K562 (cell line): ENCODE results near the gene KHDC1. TPM values are rescaled to one million over a fixed set of nuclear protein-coding genes. Genes with fewer than 3 reads are reported as not detected.

Experiments
- ATAC-seq: fragments of 200-7000 bp; cut with Tn5 transposase; 3 replicates; pipeline ENCODE4 v1.9.1; 2020; ENCODE audit warnings: moderate library complexity
- BruUV-seq: library from RNA; stranded (reverse); fragments of 400-500 nt; replicated peaks from 2 replicates; lab custom pipeline; 2021; lab: Mats Ljungman, UMichigan
- CTCF ChIA-PET: fragments of 300-600 bp; formaldehyde crosslinking; extraction: SDS; loops from one replicate; lab custom pipeline; 2021; ENCODE audit warnings: low intra/inter-chr PET ratio; lab: Yijun Ruan, JAX
- POLR2A ChIA-PET: fragments of 300-600, 350-650 bp; sonication (Branson Sonifier 250); formaldehyde crosslinking; extraction: SDS; loops from one replicate; lab custom pipeline; 2021; ENCODE audit warnings: antibody characterized with exemption, inconsistent platforms; lab: Yijun Ruan, JAX
- DNase-seq, 4 experiments: peaks; one replicate each; pipeline versions ENCODE4 v3.0.0 to v3.0.0-alpha.2; 2011 to 2018; ENCODE audit warnings: low spot score in 3 of 4, mixed read lengths in 3 of 4; ENCODE audit errors: extremely low read depth in 1 of 4
- FAIRE-seq: peaks from 2 replicates; lab custom pipeline; 2011; peaks lifted over from hg19 to GRCh38; lab: Jason Lieb, UNC
- H2AFZ ChIP-seq: 2 replicates; pipeline ENCODE4 v1.6.0; 2011; ENCODE audit warnings: low read depth, low read length, control low read depth, inconsistent platforms
- H3K27ac ChIP-seq: fragments of 200-600 bp; 3 replicates; pipeline ENCODE4 v1.8.0; 2011; ENCODE audit warnings: low read depth, mild to moderate bottlenecking, control low read depth, inconsistent platforms, low read length, moderate library complexity, mixed read lengths; ENCODE audit errors: extremely low read depth
- H3K27me3 ChIP-seq, 2 experiments: fragments of 300-600 bp in 1 of 2; 2 replicates in 1 of 2; 3 replicates in 1 of 2; pipeline versions ENCODE4 v1.6.0 to v1.8.0; 2011; ENCODE audit warnings: inconsistent platforms in 2 of 2, low read length in 2 of 2, mild to moderate bottlenecking in 1 of 2, mixed read lengths in 1 of 2, moderate library complexity in 1 of 2; ENCODE audit not compliant: control insufficient read depth in 2 of 2, insufficient read depth in 2 of 2
- H3K36me3 ChIP-seq: fragments of 300-600 bp; 3 replicates; pipeline ENCODE4 v1.8.0; 2011; ENCODE audit warnings: mild to moderate bottlenecking, low read length, inconsistent platforms; ENCODE audit not compliant: control insufficient read depth, insufficient read depth
- H3K4me1 ChIP-seq, 2 experiments: fragments of 200-600 bp in 1 of 2; replicated peaks in 1 of 2; 2 replicates in 1 of 2; 3 replicates in 1 of 2; pipeline versions ENCODE4 v1.5.1 to v1.8.0; 2011; ENCODE audit warnings: inconsistent platforms in 2 of 2, low read length in 2 of 2, mild to moderate bottlenecking in 1 of 2, mixed read lengths in 1 of 2, moderate library complexity in 1 of 2; ENCODE audit not compliant: control insufficient read depth in 2 of 2, insufficient read depth in 2 of 2
- H3K4me2 ChIP-seq: 2 replicates; pipeline ENCODE4 v1.6.1; 2011; ENCODE audit warnings: low read length, control low read depth, inconsistent platforms, mixed read lengths; ENCODE audit not compliant: insufficient read depth
- H3K4me3 ChIP-seq: fragments of 200-600 bp; sonication (generic), shearing (Covaris generic); 2 replicates; pipeline ENCODE4 v1.5.1; 2016; ENCODE audit warnings: control low read depth, inconsistent platforms
- H3K79me2 ChIP-seq: fragments of 200-600 bp; 3 replicates; pipeline ENCODE4 v1.8.0; 2011; ENCODE audit warnings: low read length, inconsistent platforms; ENCODE audit not compliant: control insufficient read depth, insufficient read depth
- H3K9ac ChIP-seq, 2 experiments: 2 replicates each; pipeline versions ENCODE4 v1.6.0 to v1.6.1; 2011; ENCODE audit warnings: low read depth in 2 of 2, low read length in 2 of 2, control low read depth in 1 of 2, inconsistent platforms in 1 of 2, mild to moderate bottlenecking in 1 of 2, mixed read lengths in 1 of 2; ENCODE audit not compliant: insufficient read depth in 1 of 2
- H3K9me1 ChIP-seq: one replicate; pipeline ENCODE4 v1.6.0; 2011; ENCODE audit warnings: inconsistent platforms, mild to moderate bottlenecking, low read length, moderate library complexity; ENCODE audit not compliant: control insufficient read depth, insufficient read depth
- H3K9me3 ChIP-seq: replicated peaks from 2 replicates; pipeline ENCODE4 v1.5.1; 2011; ENCODE audit warnings: low read depth, low read length, inconsistent platforms; ENCODE audit not compliant: control insufficient read depth, insufficient read depth
- H4K20me1 ChIP-seq: replicated peaks from 2 replicates; pipeline ENCODE4 v1.6.1; 2011; ENCODE audit warnings: low read length, inconsistent platforms, mixed read lengths; ENCODE audit not compliant: control insufficient read depth, insufficient read depth
- BHLHE40 ChIP-seq: IDR thresholded peaks from 2 replicates; pipeline ENCODE4 v1.6.1; 2011; ENCODE audit warnings: low read length, improper control_type of control experiment
- BMI1 ChIP-seq: fragments of 150-350 bp; IDR thresholded peaks from 2 replicates; pipeline ENCODE4 v1.6.1; 2014; ENCODE audit warnings: low read length
- DMBX1 ChIP-seq: fragments of 250-450 bp; sonication (Bioruptor Pico); IDR thresholded peaks from 2 replicates; pipeline ENCODE4 v1.8.0; 2022; ENCODE audit warnings: inconsistent platforms, mild to moderate bottlenecking, moderate library complexity, borderline replicate concordance
- ERF ChIP-seq: fragments of 450-650 bp; formaldehyde crosslinking; IDR thresholded peaks from 2 replicates; pipeline ENCODE4 v1.4.0; 2020; ENCODE audit warnings: mild to moderate bottlenecking, mixed read lengths
- L3MBTL2 ChIP-seq: fragments of 450-650 bp; IDR thresholded peaks from 2 replicates; pipeline ENCODE4 v1.6.1; 2016; ENCODE audit warnings: mild to moderate bottlenecking, moderate library complexity
- NR2C2 ChIP-seq, 2 experiments: fragments of 200-800 bp in 1 of 2; sonication (Bioruptor generic) in 1 of 2; sonication (generic) in 1 of 2; formaldehyde crosslinking in 1 of 2; IDR thresholded peaks; 2 replicates each; pipeline versions ENCODE4 v1.6.1 to v1.8.0; 2016 to 2022; ENCODE audit warnings: mild to moderate bottlenecking in 1 of 2, missing compliant biosample characterization in 1 of 2, missing genetic modification characterization in 1 of 2, missing genetic modification reagents in 1 of 2
- SAFB ChIP-seq: fragments of 200-400 bp; formaldehyde crosslinking; IDR thresholded peaks from 2 replicates; pipeline ENCODE4 v1.6.1; 2017; ENCODE audit warnings: low read depth, low read length, borderline replicate concordance
- SRF ChIP-seq, 2 experiments: fragments of 250-450, 450-650 bp in 1 of 2; sonication (Bioruptor Pico) in 1 of 2; sonication (generic) in 1 of 2; formaldehyde crosslinking; IDR thresholded peaks; 2 replicates each; pipeline versions ENCODE4 v1.5.0 to v1.5.1; 2020 to 2022; ENCODE audit warnings: mild to moderate bottlenecking in 1 of 2, missing genetic modification reagents in 1 of 2
- TBL1XR1 ChIP-seq, 2 experiments: IDR thresholded peaks; 2 replicates each; pipeline ENCODE4 v1.6.1; 2012; ENCODE audit warnings: improper control_type of control experiment in 2 of 2, low read length in 2 of 2, mild to moderate bottlenecking in 1 of 2
- ZNF174 ChIP-seq: fragments of 250-450 bp; sonication (Bioruptor Pico); IDR thresholded peaks from 2 replicates; pipeline ENCODE4 v1.4.0; 2020; ENCODE audit warnings: mild to moderate bottlenecking
- ZNF699 ChIP-seq: fragments of 250-450 bp; sonication (Bioruptor Pico); IDR thresholded peaks from 2 replicates; pipeline ENCODE4 v1.8.0; 2021; ENCODE audit warnings: mild to moderate bottlenecking, moderate library complexity; ENCODE audit not compliant: insufficient replicate concordance
- WGBS: fragments of 100-300 bp; shearing (Covaris generic); methylation state at CpG from one replicate; pipeline ENCODE4 v1.1.6; 2016; ENCODE audit warnings: low coverage, mixed read lengths; ENCODE audit not compliant: insufficient coverage; ENCODE audit errors: missing lambda C conversion rate; 5-methylcytosine and 5-hydroxymethylcytosine counted together
- in situ Hi-C: fragments of 300-500 bp; cut with MboI; formaldehyde crosslinking; loops from 4 replicates; pipeline ENCODE4 v1.15.0; 2018; ENCODE audit warnings: inconsistent platforms, mixed read lengths
- intact Hi-C: fragments of 100-400 bp; cut with micrococcal nuclease; formaldehyde crosslinking; loops from 2 replicates; pipeline ENCODE4 v1.14.2; 2022
- polyA plus RNA-seq, 8 experiments: library from polyadenylated mRNA; depleted of rRNA in 4 of 8; stranded (reverse) in 5 of 8; unstranded in 3 of 8; fragments of >200 nt; fragmentation: Nextera tagmentation in 2 of 8; fragmentation: Illumina TruSeq in 1 of 8; extraction: Ambion mirVana in 2 of 8; extraction: Trizol in 1 of 8; gene quantifications; 2 replicates each; pipeline versions ENCODE4 v1.2.1 to v1.2.3, GENCODE V29; 2011 to 2014; ENCODE audit warnings: inconsistent platforms in 1 of 8, missing spikeins in 1 of 8
- total RNA-seq, 7 experiments: library from RNA; depleted of rRNA in 6 of 7; stranded (reverse); fragments of >200 nt in 6 of 7; fragmentation: Illumina TruSeq in 2 of 7; extraction: Trizol in 2 of 7; gene quantifications; 2 replicates each; pipeline versions ENCODE4 v1.2.1 to v1.2.3, GENCODE V29; 2011 to 2021; ENCODE audit warnings: low replicate concordance in 1 of 7
- TF ChIP-seq, protein P1 (sequence below): fragments of 250-450 bp; sonication (Bioruptor Pico); IDR thresholded peaks from 2 replicates; pipeline ENCODE4 v1.4.0; 2020; ENCODE audit warnings: mild to moderate bottlenecking, moderate library complexity, borderline replicate concordance
- TF ChIP-seq, protein P2 (sequence below), 2 experiments: IDR thresholded peaks; 2 replicates each; pipeline ENCODE4 v1.6.1; 2012; ENCODE audit warnings: improper control_type of control experiment in 2 of 2, low read depth in 2 of 2, low read length in 2 of 2, borderline replicate concordance in 1 of 2
- TF ChIP-seq, protein P3 (sequence below): fragments of 250-450 bp; sonication (Bioruptor Pico); IDR thresholded peaks from 2 replicates; pipeline ENCODE4 v1.8.0; 2022; ENCODE audit warnings: moderate library complexity, mild to moderate bottlenecking, inconsistent platforms

Gene KHDC1
- total and polyA plus RNA-seq, 9 of the 15 experiments (the other 6 are each of a cell fraction or from before 2014, with no cell fraction given) = 2.5 to 19.5 (median 8.0) TPM

DNA sequence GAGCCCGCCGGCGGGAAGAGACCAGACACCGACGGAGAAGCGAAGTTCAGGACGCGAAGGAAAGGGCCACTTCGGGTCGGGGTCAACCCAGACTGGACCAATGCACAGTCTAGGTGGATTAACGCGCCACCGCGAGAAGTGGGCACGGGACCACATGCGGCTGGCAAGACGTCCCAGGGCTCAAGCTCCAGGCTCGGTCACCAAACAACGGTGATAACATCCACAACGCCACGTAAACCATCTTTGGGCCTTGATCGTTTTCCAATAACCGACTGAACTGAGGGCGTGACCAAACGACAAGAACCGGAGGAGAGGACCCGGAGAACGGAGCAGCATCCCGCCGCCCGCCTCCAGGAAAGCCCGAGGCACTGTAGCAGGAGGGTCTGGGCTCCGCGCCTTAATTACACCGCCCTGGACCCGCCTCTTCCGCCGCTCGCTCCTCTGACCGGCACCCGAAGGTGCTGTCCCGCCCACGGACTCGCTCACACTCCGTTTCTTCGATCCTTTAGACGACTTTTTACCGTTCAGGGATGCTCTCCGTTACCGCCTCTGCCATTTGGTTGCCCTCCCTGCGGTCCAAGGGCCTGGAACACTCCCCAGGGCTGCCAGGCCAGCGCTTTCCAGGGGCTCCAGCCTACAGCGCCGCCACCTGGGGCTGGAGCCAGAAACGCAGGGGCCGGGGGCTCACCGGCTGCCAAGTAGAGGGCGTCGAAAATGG, 46.9 kb upstream of the KHDC1 start (continued):
- TF ChIP-seq SAFB = no peak
- TF ChIP-seq BMI1 = no peak
- peak; percentile 78 for TF ChIP-seq L3MBTL2
- peak in 1 of 2 experiments; percentile 78; a peak in 1 of 4 replicates for TF ChIP-seq SRF (CRISPR knock-in tag; IDR thresholded peaks at IDR 0.05)
- TF ChIP-seq, protein P1, sequence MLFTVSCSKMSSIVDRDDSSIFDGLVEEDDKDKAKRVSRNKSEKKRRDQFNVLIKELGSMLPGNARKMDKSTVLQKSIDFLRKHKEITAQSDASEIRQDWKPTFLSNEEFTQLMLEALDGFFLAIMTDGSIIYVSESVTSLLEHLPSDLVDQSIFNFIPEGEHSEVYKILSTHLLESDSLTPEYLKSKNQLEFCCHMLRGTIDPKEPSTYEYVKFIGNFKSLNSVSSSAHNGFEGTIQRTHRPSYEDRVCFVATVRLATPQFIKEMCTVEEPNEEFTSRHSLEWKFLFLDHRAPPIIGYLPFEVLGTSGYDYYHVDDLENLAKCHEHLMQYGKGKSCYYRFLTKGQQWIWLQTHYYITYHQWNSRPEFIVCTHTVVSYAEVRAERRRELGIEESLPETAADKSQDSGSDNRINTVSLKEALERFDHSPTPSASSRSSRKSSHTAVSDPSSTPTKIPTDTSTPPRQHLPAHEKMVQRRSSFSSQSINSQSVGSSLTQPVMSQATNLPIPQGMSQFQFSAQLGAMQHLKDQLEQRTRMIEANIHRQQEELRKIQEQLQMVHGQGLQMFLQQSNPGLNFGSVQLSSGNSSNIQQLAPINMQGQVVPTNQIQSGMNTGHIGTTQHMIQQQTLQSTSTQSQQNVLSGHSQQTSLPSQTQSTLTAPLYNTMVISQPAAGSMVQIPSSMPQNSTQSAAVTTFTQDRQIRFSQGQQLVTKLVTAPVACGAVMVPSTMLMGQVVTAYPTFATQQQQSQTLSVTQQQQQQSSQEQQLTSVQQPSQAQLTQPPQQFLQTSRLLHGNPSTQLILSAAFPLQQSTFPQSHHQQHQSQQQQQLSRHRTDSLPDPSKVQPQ (CRISPR knock-in tag) = no peak

DNA sequence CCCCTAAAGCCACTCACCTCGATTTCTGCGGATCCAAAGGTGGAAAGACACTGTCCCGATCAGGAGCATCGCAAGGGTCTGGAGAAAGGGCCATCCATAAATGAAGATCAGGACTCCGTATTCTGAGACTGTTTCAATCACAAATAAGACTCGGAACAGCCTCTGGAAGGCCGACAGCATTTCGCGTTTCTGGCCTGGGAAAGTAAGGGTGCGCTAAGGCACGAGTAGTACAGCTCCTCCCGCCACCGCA, 46.5 kb upstream of the KHDC1 start:
- peak overlapping the region; percentile 79 to 96 for H3K9ac ChIP-seq
- H3K9me1 ChIP-seq = no peaks in the 10 kb centered on the region
- BruUV-seq = TSS peak; percentile 80
- peak overlapping the region; percentile 60 for H3K4me3 ChIP-seq
- no peaks in the 10 kb centered on the region for H3K9me3 ChIP-seq
- WGBS = 2% methylated on average over 11 of the region's 13 CpGs
- H3K4me2 ChIP-seq = peak overlapping the region; percentile 94
- intact Hi-C loops = no loop called here
- no peaks in the 10 kb centered on the region for H4K20me1 ChIP-seq
- peaks cover 36% of the 10 kb centered on the region for H3K79me2 ChIP-seq
- CTCF ChIA-PET = no interaction called here
- FAIRE-seq = no peak
- H3K4me1 ChIP-seq = peaks cover 0 to 28% of the 10 kb centered on the region in 2 experiments; a peak in 3 of 5 replicates
- peak; percentile 80 for ATAC-seq
- peak overlapping the region; percentile 75 for H3K27ac ChIP-seq
- in situ Hi-C loops = no loop called here
- peak overlapping the region; percentile 98 for H2AFZ ChIP-seq
- POLR2A ChIA-PET = interaction anchor here (0.6 to 1.4 kb wide), 10 partner anchors 9 to 293 kb away, joined by 3 to 9 read pairs (median 3); no protein-coding TSS in a partner anchor
- H3K36me3 ChIP-seq = no peaks in the 10 kb centered on the region
- no peaks in the 10 kb centered on the region for H3K27me3 ChIP-seq
- no peak for DNase-seq
- TF ChIP-seq ZNF174 = no peak
- 0 out of 2 replicates have a peak, but pooled peaks have one; percentile 4 for TF ChIP-seq DMBX1 (CRISPR knock-in tag)
- TF ChIP-seq, protein P2, sequence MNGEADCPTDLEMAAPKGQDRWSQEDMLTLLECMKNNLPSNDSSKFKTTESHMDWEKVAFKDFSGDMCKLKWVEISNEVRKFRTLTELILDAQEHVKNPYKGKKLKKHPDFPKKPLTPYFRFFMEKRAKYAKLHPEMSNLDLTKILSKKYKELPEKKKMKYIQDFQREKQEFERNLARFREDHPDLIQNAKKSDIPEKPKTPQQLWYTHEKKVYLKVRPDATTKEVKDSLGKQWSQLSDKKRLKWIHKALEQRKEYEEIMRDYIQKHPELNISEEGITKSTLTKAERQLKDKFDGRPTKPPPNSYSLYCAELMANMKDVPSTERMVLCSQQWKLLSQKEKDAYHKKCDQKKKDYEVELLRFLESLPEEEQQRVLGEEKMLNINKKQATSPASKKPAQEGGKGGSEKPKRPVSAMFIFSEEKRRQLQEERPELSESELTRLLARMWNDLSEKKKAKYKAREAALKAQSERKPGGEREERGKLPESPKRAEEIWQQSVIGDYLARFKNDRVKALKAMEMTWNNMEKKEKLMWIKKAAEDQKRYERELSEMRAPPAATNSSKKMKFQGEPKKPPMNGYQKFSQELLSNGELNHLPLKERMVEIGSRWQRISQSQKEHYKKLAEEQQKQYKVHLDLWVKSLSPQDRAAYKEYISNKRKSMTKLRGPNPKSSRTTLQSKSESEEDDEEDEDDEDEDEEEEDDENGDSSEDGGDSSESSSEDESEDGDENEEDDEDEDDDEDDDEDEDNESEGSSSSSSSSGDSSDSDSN (IDR thresholded peaks at IDR 0.05; ENCODE audit: borderline replicate concordance in 1 of 2, low read depth in 2 of 2, low read length in 2 of 2) = 0 out of 4 replicates have a peak, but pooled peaks have one; percentile 12 to 71
- TF ChIP-seq ERF (CRISPR knock-in tag) = no peak
- no peak for TF ChIP-seq ZNF699 (CRISPR knock-in tag)
- TF ChIP-seq NR2C2 (CRISPR knock-in tag; IDR thresholded peaks at IDR 0.05) = no peak
- peak; percentile 77 for TF ChIP-seq NR2C2 (tag; IDR thresholded peaks at IDR 0.05)
- TF ChIP-seq BHLHE40 = 0 out of 2 replicates have a peak, but pooled peaks have one; percentile 21
- TF ChIP-seq, protein P3, sequence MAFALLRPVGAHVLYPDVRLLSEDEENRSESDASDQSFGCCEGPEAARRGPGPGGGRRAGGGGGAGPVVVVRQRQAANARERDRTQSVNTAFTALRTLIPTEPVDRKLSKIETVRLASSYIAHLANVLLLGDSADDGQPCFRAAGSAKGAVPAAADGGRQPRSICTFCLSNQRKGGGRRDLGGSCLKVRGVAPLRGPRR (CRISPR knock-in tag) = no peak
- TF ChIP-seq TBL1XR1 (IDR thresholded peaks at IDR 0.05; ENCODE audit: low read length in 2 of 2) = peak in 1 of 2 experiments; percentile 26; a peak in 1 of 4 replicates
